Prostate gland (tissue), 2 donors: ENCODE measurements around the gene ICE2. TPM values are rescaled to one million over a fixed set of nuclear protein-coding genes. Genes with fewer than 3 reads are reported as not detected.

Experiments
- DNase-seq: peaks from one replicate; pipeline ENCODE4 v3.0.0-alpha.2; 2019; ENCODE audit warnings: low spot score
- H3K27ac ChIP-seq, 2 donors: fragments of 200-600 bp; sonication (generic); 2 replicates each; pipeline ENCODE4 v1.5.1; 2017 to 2019
- H3K27me3 ChIP-seq: fragments of 200-600 bp; sonication (generic); replicated peaks from 2 replicates; pipeline ENCODE4 v1.5.1; 2019; ENCODE audit not compliant: insufficient read depth
- H3K36me3 ChIP-seq, 2 donors: fragments of 200-600 bp; sonication (generic); 1 replicate in 1 of 2; 2 replicates in 1 of 2; pipeline versions ENCODE4 v1.5.1 to v1.8.1; 2017 to 2019
- H3K4me1 ChIP-seq: fragments of 200-600 bp; sonication (generic); replicated peaks from 2 replicates; pipeline ENCODE4 v1.5.1; 2019
- H3K4me3 ChIP-seq, 2 donors: fragments of 200-600 bp; sonication (generic); 2 replicates each; pipeline ENCODE4 v1.5.1; 2017 to 2019
- H3K9me3 ChIP-seq: fragments of 200-600 bp; sonication (generic); 2 replicates; pipeline ENCODE4 v1.5.1; 2017
- CTCF ChIP-seq, 4 experiments: fragments of 200-600 bp in 2 of 4; fragments of 450-650 bp in 2 of 4; sonication (generic) in 2 of 4; IDR thresholded peaks; 1 replicate in 3 of 4; 2 replicates in 1 of 4; pipeline ENCODE4 v1.5.1; 2016 to 2019; ENCODE audit warnings: antibody characterized with exemption in 4 of 4, mild to moderate bottlenecking in 2 of 4, moderate library complexity in 2 of 4
- POLR2A ChIP-seq: fragments of 450-650 bp; IDR thresholded peaks from one replicate; pipeline ENCODE4 v1.6.1; 2016; ENCODE audit warnings: antibody characterized with exemption, mild to moderate bottlenecking
- POLR2AphosphoS5 ChIP-seq: sonication (generic); formaldehyde crosslinking; IDR thresholded peaks from one replicate; pipeline ENCODE4 v1.6.1; 2017; ENCODE audit warnings: antibody characterized with exemption
- WGBS: methylation state at CpG from one replicate; pipeline ENCODE4 v1.1.5; 2018; 5-methylcytosine and 5-hydroxymethylcytosine counted together
- intact Hi-C: fragments of 100-400 bp; cut with DNase I; formaldehyde crosslinking; loops from one replicate; pipeline ENCODE4 v1.14.2; 2022
- total RNA-seq, 2 donors: library from RNA; depleted of rRNA; stranded (reverse); fragments of >200 nt; gene quantifications; one replicate each; pipeline ENCODE4 v1.1.0, GENCODE V29; 2016

ICE2 gene
- total RNA-seq, 2 donors from 2014 or later, result 33.0 to 34.5 TPM

GRCh38 chr15:60381148-60381788 lies 97.7 kb downstream of the ICE2 start:
- TF ChIP-seq CTCF (IDR thresholded peaks at IDR 0.05), result no peak
- no peak for TF ChIP-seq POLR2A
- no peak for TF ChIP-seq POLR2AphosphoS5
- no peak overlapping the region for H3K4me3 ChIP-seq
- H3K27me3 ChIP-seq, result no peaks in the 10 kb centered on the region
- H3K9me3 ChIP-seq, result no peaks in the 10 kb centered on the region
- no peak for DNase-seq
- no peak overlapping the region for H3K27ac ChIP-seq
- H3K4me1 ChIP-seq, result peaks cover 19% of the 10 kb centered on the region
- peaks cover 0 to 2% of the 10 kb centered on the region in 2 donors for H3K36me3 ChIP-seq
- intact Hi-C loops, result no loop called here
- 92% methylated on average over 8 of the region's 8 CpGs for WGBS

DNA sequence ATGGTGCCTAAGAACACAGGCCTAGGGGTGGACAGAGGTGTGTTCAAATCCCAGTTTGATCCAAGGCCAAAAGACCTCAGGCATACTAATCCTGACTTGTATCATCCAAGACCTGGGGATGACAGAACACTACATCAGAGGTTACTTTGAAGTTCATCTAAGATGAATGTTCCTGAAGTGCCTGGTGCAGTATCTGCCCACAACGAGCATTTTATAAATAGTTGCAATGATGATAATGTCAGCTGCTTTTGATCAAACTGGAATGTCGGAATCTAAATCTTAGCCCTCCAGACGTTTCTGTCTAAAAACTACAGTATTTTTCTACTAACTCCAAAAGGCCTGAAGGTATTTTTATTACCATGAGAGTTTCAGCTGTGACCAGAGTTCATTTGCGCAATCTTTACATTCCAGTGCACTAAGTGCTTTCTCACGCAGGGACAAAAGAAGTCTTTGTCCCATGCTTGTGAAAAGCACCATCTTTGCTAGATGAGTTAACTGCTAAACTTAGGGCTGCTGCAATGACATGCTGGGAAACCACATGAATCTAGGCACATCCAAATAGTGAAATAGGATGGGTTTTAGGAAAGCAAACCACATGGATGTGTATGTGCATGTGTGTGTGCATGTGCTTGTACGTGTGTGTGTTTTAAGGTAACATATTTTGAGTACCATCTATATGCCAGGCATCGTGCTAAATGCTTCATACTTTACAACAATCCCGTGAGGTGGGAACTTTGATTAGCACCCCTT lies 99.2 kb downstream of the ICE2 start:
- Histone ChIP-seq H3K27ac (peak overlapping the region; percentile 38 to 41), H3K36me3 (peaks cover 0 to 2% of the 10 kb centered on the region in 2 donors), H3K4me1 (peaks cover 25% of the 10 kb centered on the region), H3K27me3 (no peaks in the 10 kb centered on the region), H3K9me3 (no peaks in the 10 kb centered on the region), H3K4me3 (no peak overlapping the region)
- peak; percentile 64 for DNase-seq
- intact Hi-C loops, result no loop called here
- WGBS, result 48% methylated on average over 8 of the region's 8 CpGs
- no peak for TF ChIP-seq CTCF (IDR thresholded peaks at IDR 0.05)
- TF ChIP-seq POLR2AphosphoS5, result peak; percentile 86

DNA sequence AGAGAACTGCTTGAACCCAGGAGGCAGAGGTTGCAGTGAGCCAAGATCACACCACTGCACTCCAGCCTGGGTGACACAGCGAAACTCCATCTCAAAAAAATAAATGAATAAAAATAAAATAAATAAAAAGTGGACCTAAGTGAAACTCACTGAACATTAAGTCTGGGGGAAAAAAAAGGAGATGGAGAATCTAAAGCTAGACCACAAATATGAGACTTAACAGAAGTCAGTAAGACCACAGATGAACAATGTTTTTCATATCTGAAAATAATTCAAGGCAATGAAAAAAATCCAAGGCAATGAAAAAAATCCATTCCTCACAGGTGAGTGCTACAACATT lies 99.8 kb downstream of the ICE2 start:
- 100% methylated on average over 1 of the region's 1 CpG for WGBS
- no peak for DNase-seq
- Histone ChIP-seq H3K36me3 (peaks cover 0 to 2% of the 10 kb centered on the region in 2 donors), H3K9me3 (no peaks in the 10 kb centered on the region), H3K4me3 (no peak overlapping the region), H3K27ac (peak overlapping the region; percentile 9 to 38), H3K27me3 (no peaks in the 10 kb centered on the region), H3K4me1 (peaks cover 26% of the 10 kb centered on the region)
- no peak for TF ChIP-seq POLR2A
- no peak for TF ChIP-seq CTCF (IDR thresholded peaks at IDR 0.05)
- TF ChIP-seq POLR2AphosphoS5, result no peak
- intact Hi-C loops, result no loop called here

- H3K36me3 ChIP-seq, result peaks cover 0 to 2% of the 10 kb centered on the region in 2 donors
- peak overlapping the region; percentile 79 to 88 for H3K27ac ChIP-seq
- no peaks in the 10 kb centered on the region for H3K27me3 ChIP-seq
- 62% methylated on average over 12 of the region's 12 CpGs for WGBS
- DNase-seq, result no peak
- intact Hi-C loops, result no loop called here
- no peaks in the 10 kb centered on the region for H3K9me3 ChIP-seq
- H3K4me3 ChIP-seq, result no peak overlapping the region
- H3K4me1 ChIP-seq, result peaks cover 39% of the 10 kb centered on the region
- no peak for TF ChIP-seq POLR2AphosphoS5
- no peak for TF ChIP-seq POLR2A
- TF ChIP-seq CTCF (IDR thresholded peaks at IDR 0.05), result no peak
Measured at GRCh38 chr15:60376677-60377095, 102.3 kb downstream of the ICE2 start.

GRCh38 chr15:60375306-60375705 lies 103.6 kb downstream of the ICE2 start:
- TF ChIP-seq POLR2AphosphoS5, result no peak
- no peak for TF ChIP-seq CTCF (IDR thresholded peaks at IDR 0.05)
- TF ChIP-seq POLR2A, result no peak
- no peaks in the 10 kb centered on the region for H3K9me3 ChIP-seq
- 48% methylated on average over 5 of the region's 5 CpGs for WGBS
- H3K36me3 ChIP-seq, result peaks cover 0 to 2% of the 10 kb centered on the region in 2 donors
- H3K27me3 ChIP-seq, result no peaks in the 10 kb centered on the region
- no peak for DNase-seq
- peaks cover 41% of the 10 kb centered on the region for H3K4me1 ChIP-seq
- intact Hi-C loops, result no loop called here
- peak overlapping the region; percentile 79 to 88 for H3K27ac ChIP-seq
- no peak overlapping the region for H3K4me3 ChIP-seq
